Measurements from ENCODE around the gene THBD. TPM values are rescaled to one million over a fixed set of nuclear protein-coding genes. Genes with fewer than 3 reads are reported as not detected.
"Not testable (repeated sequence)": the region's sequence is repeated elsewhere in the genome, so short reads cannot be mapped to it uniquely, and the experiment has no call there.

Gene THBD
- total RNA-seq, 5 donors from 2014 or later (not counting 1 experiment from before 2014, with no cell fraction given) = 0.07 to 0.23 (median 0.16) TPM

GRCh38 chr20:23025503-23025902 is 24.0 kb downstream of the THBD start:
- H3K27me3 ChIP-seq (replicated peaks in 1 of 2; ENCODE audit: control insufficient read depth in 2 of 2, extremely low read depth in 1 of 2, insufficient read depth in 2 of 2, low read length in 1 of 2); POLR2A ChIA-PET; H3K4me1 ChIP-seq (ENCODE audit: control insufficient read depth in 1 of 2, extremely low read depth in 1 of 2, insufficient read depth in 2 of 2, low read length in 2 of 2); H3K4me3 ChIP-seq (ENCODE audit: control insufficient read depth in 1 of 2, extremely low read depth in 1 of 2, low read length in 1 of 2); H3K27me3 Mint-ChIP-seq; H3K9me3 Mint-ChIP-seq; H3K27ac Mint-ChIP-seq; H3K27ac ChIP-seq (ENCODE audit: low read length); H3K4me3 Mint-ChIP-seq; ATAC-seq (replicated peaks in 1 of 4); H3K4me1 Mint-ChIP-seq; H3K36me3 Mint-ChIP-seq; CTCF ChIA-PET; H3K36me3 ChIP-seq (ENCODE audit: control insufficient read depth in 2 of 2, extremely low read depth in 1 of 2, insufficient read depth in 1 of 2, low read length in 1 of 2); H3K9me3 ChIP-seq: not testable (repeated sequence)
- DNase-seq = peak in 1 of 35 experiments; percentile 20
- 82% methylated on average over 11 of the region's 14 CpGs for WGBS (ENCODE audit: insufficient coverage)

DNA sequence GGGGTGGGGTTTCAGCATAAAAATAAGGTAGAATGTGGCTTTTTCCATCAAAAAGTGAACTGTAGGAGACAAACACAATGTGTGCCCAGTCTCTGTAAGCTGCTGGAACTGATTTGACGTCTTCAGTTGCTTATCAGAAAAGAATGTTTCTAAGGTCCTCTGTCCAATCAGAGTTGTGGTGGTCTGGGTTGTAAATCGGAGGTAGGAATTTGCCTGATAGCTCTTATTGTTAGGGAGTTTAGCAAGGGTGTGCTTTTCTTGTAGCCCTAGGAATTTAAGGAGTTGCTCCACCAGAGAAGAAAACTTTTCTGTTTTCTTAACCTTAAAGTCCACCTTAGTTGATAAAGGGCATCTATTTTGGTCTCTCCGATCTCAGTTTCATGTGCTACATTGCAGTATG is 24.8 kb downstream of the THBD start:
- no peaks in the 10 kb centered on the region for H3K4me1 ChIP-seq (ENCODE audit: control insufficient read depth in 1 of 2, extremely low read depth in 1 of 2, insufficient read depth in 2 of 2, low read length in 2 of 2)
- CTCF ChIA-PET = no interaction called here
- Mint-ChIP-seq H3K4me3 (no peak overlapping the region), H3K4me1 (no peaks in the 10 kb centered on the region), H3K9me3 (no peaks in the 10 kb centered on the region), H3K27ac (no peak overlapping the region), H3K36me3 (no peaks in the 10 kb centered on the region), H3K27me3 (no peaks in the 10 kb centered on the region)
- no CpG with 5 or more reads among the region's 3 CpGs for whole genome bisulfite sequencing (ENCODE audit: insufficient coverage)
- H3K9me3 ChIP-seq = no peaks in the 10 kb centered on the region
- H3K27me3 ChIP-seq (replicated peaks in 1 of 2; ENCODE audit: control insufficient read depth in 2 of 2, extremely low read depth in 1 of 2, insufficient read depth in 2 of 2, low read length in 1 of 2) = no peaks in the 10 kb centered on the region
- DNase-seq (no peak), ATAC-seq (replicated peaks in 1 of 4) (no peak)
- H3K4me3 ChIP-seq (ENCODE audit: control insufficient read depth in 1 of 2, extremely low read depth in 1 of 2, low read length in 1 of 2) = no peak overlapping the region
- POLR2A ChIA-PET = no interaction called here
- no peaks in the 10 kb centered on the region for H3K36me3 ChIP-seq (ENCODE audit: control insufficient read depth in 2 of 2, extremely low read depth in 1 of 2, insufficient read depth in 1 of 2, low read length in 1 of 2)
- H3K27ac ChIP-seq (ENCODE audit: low read length) = no peak overlapping the region

- Mint-ChIP-seq H3K4me1 (no peaks in the 10 kb centered on the region), H3K27ac (no peak overlapping the region), H3K9me3 (no peaks in the 10 kb centered on the region), H3K36me3 (no peaks in the 10 kb centered on the region), H3K27me3 (no peaks in the 10 kb centered on the region), H3K4me3 (no peak overlapping the region)
- CTCF ChIA-PET = no interaction called here
- Histone ChIP-seq H3K4me1 (ENCODE audit: control insufficient read depth in 1 of 2, extremely low read depth in 1 of 2, insufficient read depth in 2 of 2, low read length in 2 of 2) (no peaks in the 10 kb centered on the region), H3K4me3 (ENCODE audit: control insufficient read depth in 1 of 2, extremely low read depth in 1 of 2, low read length in 1 of 2) (no peak overlapping the region), H3K27ac (ENCODE audit: low read length) (no peak overlapping the region), H3K9me3 (no peaks in the 10 kb centered on the region), H3K27me3 (replicated peaks in 1 of 2; ENCODE audit: control insufficient read depth in 2 of 2, extremely low read depth in 1 of 2, insufficient read depth in 2 of 2, low read length in 1 of 2) (no peaks in the 10 kb centered on the region), H3K36me3 (ENCODE audit: control insufficient read depth in 2 of 2, extremely low read depth in 1 of 2, insufficient read depth in 1 of 2, low read length in 1 of 2) (no peaks in the 10 kb centered on the region)
- no peak for DNase-seq
- POLR2A ChIA-PET = no interaction called here
- ATAC-seq (replicated peaks in 1 of 4) = no peak
- WGBS (ENCODE audit: insufficient coverage) = 91% methylated on average over 4 of the region's 10 CpGs
These were observed 25.8 kb downstream of the THBD start for GRCh38 chr20:23023621-23024177.

- Histone ChIP-seq H3K36me3 (ENCODE audit: control insufficient read depth in 2 of 2, extremely low read depth in 1 of 2, insufficient read depth in 1 of 2, low read length in 1 of 2) (no peaks in the 10 kb centered on the region), H3K27me3 (replicated peaks in 1 of 2; ENCODE audit: control insufficient read depth in 2 of 2, extremely low read depth in 1 of 2, insufficient read depth in 2 of 2, low read length in 1 of 2) (no peaks in the 10 kb centered on the region), H3K4me3 (ENCODE audit: control insufficient read depth in 1 of 2, extremely low read depth in 1 of 2, low read length in 1 of 2) (no peak overlapping the region), H3K27ac (ENCODE audit: low read length) (no peak overlapping the region), H3K4me1 (ENCODE audit: control insufficient read depth in 1 of 2, extremely low read depth in 1 of 2, insufficient read depth in 2 of 2, low read length in 2 of 2) (no peaks in the 10 kb centered on the region), H3K9me3 (no peaks in the 10 kb centered on the region)
- no peak overlapping the region for H3K4me3 Mint-ChIP-seq
- no peak for DNase-seq
- CTCF ChIA-PET = no interaction called here
- POLR2A ChIA-PET = no interaction called here
- no peaks in the 10 kb centered on the region for H3K36me3 Mint-ChIP-seq
- ATAC-seq (replicated peaks in 1 of 4) = no peak
- H3K27me3 Mint-ChIP-seq = no peaks in the 10 kb centered on the region
- no peaks in the 10 kb centered on the region for H3K9me3 Mint-ChIP-seq
- WGBS (ENCODE audit: insufficient coverage) = 92% methylated on average over 2 of the region's 4 CpGs
- no peak overlapping the region for H3K27ac Mint-ChIP-seq
- no peaks in the 10 kb centered on the region for H3K4me1 Mint-ChIP-seq
These were observed 26.6 kb downstream of the THBD start for GRCh38 chr20:23022849-23023248.

DNA sequence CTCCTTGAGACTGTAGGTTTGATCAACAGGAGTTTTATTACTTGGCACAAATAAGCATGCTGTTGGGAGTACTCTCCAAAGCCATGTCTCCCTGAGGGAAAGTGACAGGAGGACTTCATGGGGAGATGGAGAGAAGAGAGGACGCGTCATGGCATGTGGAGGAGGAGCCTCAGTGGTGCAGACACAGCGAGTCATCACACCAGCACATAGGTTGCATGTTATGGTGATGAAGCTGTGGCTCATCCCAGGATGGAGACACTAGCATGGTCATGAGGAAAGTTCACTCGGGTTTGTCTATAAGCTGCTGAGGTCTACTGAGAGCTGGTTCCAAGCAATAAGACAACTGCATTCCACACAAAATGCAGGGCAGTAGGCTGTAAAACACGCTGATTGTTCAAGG is 27.5 kb downstream of the THBD start:
- DNase-seq = no peak

DNA sequence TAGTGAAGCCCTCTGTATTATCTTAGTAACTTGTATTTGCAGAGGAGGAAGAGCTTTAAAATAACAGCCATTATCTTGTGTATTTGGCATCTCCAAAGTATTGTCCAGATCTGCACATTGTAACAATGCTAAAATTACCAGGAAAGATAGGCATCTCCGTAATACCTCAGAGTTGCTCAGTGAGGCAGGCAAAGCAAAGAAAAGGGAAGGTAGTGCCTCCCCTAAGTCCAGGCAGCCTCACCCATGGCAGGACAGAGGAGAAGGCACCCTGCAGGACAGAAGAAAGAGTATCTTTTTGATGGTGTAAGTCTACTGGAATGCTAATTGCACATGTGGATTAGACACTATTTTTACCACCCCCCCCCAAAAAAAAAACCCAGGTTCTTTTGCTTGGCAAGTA is 27.9 kb downstream of the THBD start:
- H3K4me3 ChIP-seq (ENCODE audit: control insufficient read depth in 1 of 2, extremely low read depth in 1 of 2, low read length in 1 of 2) = no peak overlapping the region
- no CpG with 5 or more reads among the region's 1 CpG for WGBS (ENCODE audit: insufficient coverage)

More for the DNA sequence above, 27.5 kb downstream of the THBD start:
- ChIA-PET POLR2A (no interaction called here), CTCF (no interaction called here)
- H3K27ac Mint-ChIP-seq = no peak overlapping the region
- H3K4me1 ChIP-seq (ENCODE audit: control insufficient read depth in 1 of 2, extremely low read depth in 1 of 2, insufficient read depth in 2 of 2, low read length in 2 of 2) = no peaks in the 10 kb centered on the region
- no peaks in the 10 kb centered on the region for H3K27me3 Mint-ChIP-seq
- WGBS (ENCODE audit: insufficient coverage) = 65% methylated on average over 4 of the region's 5 CpGs
- H3K36me3 Mint-ChIP-seq = no peaks in the 10 kb centered on the region
- no peak overlapping the region for H3K4me3 ChIP-seq (ENCODE audit: control insufficient read depth in 1 of 2, extremely low read depth in 1 of 2, low read length in 1 of 2)
- no peak for ATAC-seq (replicated peaks in 1 of 4)
- no peaks in the 10 kb centered on the region for H3K9me3 ChIP-seq
- H3K36me3 ChIP-seq (ENCODE audit: control insufficient read depth in 2 of 2, extremely low read depth in 1 of 2, insufficient read depth in 1 of 2, low read length in 1 of 2) = no peaks in the 10 kb centered on the region
- H3K4me3 Mint-ChIP-seq = no peak overlapping the region
- H3K4me1 Mint-ChIP-seq = no peaks in the 10 kb centered on the region
- no peaks in the 10 kb centered on the region for H3K27me3 ChIP-seq (replicated peaks in 1 of 2; ENCODE audit: control insufficient read depth in 2 of 2, extremely low read depth in 1 of 2, insufficient read depth in 2 of 2, low read length in 1 of 2)
- H3K27ac ChIP-seq (ENCODE audit: low read length) = no peak overlapping the region
- no peaks in the 10 kb centered on the region for H3K9me3 Mint-ChIP-seq

More for the DNA sequence above, 27.9 kb downstream of the THBD start:
- ChIA-PET POLR2A (no interaction called here), CTCF (no interaction called here)
- Mint-ChIP-seq H3K27ac (no peak overlapping the region), H3K9me3 (no peaks in the 10 kb centered on the region), H3K4me1 (no peaks in the 10 kb centered on the region), H3K27me3 (no peaks in the 10 kb centered on the region), H3K4me3 (no peak overlapping the region), H3K36me3 (no peaks in the 10 kb centered on the region)
- H3K9me3 ChIP-seq = no peaks in the 10 kb centered on the region
- no peaks in the 10 kb centered on the region for H3K27me3 ChIP-seq (replicated peaks in 1 of 2; ENCODE audit: control insufficient read depth in 2 of 2, extremely low read depth in 1 of 2, insufficient read depth in 2 of 2, low read length in 1 of 2)
- no peak for ATAC-seq (replicated peaks in 1 of 4)
- no peaks in the 10 kb centered on the region for H3K36me3 ChIP-seq (ENCODE audit: control insufficient read depth in 2 of 2, extremely low read depth in 1 of 2, insufficient read depth in 1 of 2, low read length in 1 of 2)
- no peak for DNase-seq
- no peaks in the 10 kb centered on the region for H3K4me1 ChIP-seq (ENCODE audit: control insufficient read depth in 1 of 2, extremely low read depth in 1 of 2, insufficient read depth in 2 of 2, low read length in 2 of 2)
- no peak overlapping the region for H3K27ac ChIP-seq (ENCODE audit: low read length)

Measured in T-cell (primary cell).